HG03139 (cell line): Measurements from ENCODE around the gene RERE.

Experiments used
- ATAC-seq: cut with Tn5 transposase; IDR thresholded peaks from one replicate; pipeline ENCODE4 v1.9.1; 2021; ENCODE audit not compliant: unreplicated experiment

Gene RERE

GRCh38 chr1:8374356-8374755 is 443.1 kb downstream of the RERE start:
- no peak for ATAC-seq

DNA sequence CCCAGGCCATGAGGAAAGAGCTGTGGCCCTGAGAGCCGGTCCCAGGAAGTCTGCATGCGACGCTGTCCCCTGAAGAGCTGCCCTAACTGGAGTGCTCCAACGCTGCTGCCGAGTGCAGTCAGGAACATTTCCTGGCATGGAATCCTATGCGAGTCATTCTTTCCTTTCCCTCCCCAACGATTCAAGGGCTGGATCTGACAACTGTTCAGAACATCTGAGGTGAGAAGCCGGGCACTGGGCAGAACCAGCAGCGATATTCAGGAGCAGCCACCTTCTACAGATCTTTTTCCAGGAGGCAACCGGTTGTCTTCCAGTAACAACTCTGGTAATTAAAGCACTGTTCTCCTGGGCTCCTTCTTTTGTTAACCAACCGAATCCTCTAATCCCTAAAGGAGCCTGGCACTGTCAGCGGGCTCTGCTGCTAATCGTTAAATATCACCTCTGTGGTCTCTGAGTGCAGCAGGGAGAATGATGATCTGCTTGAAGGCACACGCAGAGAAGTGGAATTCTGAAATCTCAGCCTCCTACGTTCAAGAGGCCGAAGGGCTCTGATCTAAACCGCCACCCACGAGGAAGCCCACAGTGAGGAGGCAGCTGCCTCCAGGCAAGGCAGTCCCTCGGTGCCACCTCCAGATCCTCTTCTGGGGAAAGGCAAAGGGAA is 443.7 kb downstream of the RERE start:
- no peak for ATAC-seq

- no peak for ATAC-seq
These were observed 444.3 kb downstream of the RERE start for GRCh38 chr1:8373125-8373524.

DNA sequence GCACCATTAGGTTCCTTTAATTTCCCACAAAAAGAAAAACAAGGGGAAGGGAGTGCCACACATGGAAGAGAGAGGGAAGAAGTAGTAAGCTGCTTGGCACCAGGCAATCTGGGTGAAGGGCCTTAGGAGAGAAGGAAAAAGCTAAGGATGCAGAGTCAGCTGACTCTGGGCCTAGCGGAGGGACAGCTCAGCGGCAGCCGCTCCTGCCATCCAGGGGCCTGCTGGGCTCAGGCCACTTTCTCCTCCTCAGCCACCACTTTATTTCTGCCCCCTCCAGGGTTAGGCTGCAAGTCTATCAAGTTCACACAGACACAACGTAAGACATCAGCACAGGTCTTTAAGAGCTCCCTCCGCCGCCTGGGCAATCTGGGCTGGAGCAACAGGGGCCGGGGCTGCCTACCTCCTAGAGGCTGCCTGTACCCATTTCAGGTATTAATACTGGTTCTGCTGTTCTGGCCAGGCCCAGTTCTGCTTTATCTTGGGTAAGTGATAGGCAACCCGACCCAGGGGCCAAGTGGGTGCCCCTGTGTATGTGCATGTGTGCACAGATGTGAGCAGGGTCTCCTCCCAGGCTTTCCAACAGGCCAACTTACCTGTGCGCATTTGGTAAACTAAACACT is 446.0 kb downstream of the RERE start:
- no peak for ATAC-seq

- no peak for ATAC-seq
These were observed 446.5 kb downstream of the RERE start for GRCh38 chr1:8370905-8371315.

DNA sequence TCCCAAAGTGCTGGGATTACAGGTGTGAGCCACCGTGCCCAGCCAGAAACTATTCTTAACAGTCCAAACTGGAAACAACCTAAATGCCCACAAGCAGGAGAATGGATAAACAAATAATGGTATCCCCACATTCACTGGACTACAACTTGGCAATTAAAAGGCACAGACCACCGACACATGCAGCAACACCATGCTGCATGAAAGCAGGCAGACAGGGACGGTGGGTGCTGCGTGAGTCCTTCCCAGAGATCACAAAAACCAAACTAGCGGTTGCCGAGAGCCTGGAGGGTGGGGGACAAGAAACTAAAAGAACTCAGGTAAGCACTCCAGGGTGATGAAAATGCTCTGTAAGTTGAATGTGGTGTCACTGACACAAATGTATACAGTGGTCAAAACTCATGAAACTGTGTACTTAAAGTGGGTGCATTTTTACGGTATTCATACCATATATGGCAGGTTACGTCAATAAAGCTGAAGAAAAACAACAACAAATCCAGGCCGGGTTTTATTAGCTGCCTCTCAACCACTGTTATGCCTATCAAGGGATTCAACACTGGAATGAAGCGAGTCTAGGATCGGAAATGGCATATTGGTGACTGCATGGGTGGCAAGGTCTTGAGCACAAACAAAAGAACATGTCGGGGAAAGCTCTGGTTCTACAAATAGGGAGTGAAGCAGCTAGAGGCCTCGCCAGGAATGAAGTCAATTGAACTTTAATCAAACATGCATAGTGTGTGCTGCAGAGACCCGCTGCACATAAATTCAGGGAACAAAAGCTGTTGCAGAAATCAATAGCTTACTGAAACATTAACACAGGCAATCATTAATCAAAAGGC is 447.2 kb downstream of the RERE start:
- ATAC-seq: no peak

- ATAC-seq: no peak
These were observed 448.3 kb downstream of the RERE start for GRCh38 chr1:8368956-8369639.

- ATAC-seq: no peak
These were observed 449.8 kb downstream of the RERE start for GRCh38 chr1:8367571-8368194.

- no peak for ATAC-seq
These were observed 451.6 kb downstream of the RERE start for GRCh38 chr1:8365661-8366362.

- ATAC-seq: no peak
These were observed 452.7 kb downstream of the RERE start for GRCh38 chr1:8364528-8365442.

DNA sequence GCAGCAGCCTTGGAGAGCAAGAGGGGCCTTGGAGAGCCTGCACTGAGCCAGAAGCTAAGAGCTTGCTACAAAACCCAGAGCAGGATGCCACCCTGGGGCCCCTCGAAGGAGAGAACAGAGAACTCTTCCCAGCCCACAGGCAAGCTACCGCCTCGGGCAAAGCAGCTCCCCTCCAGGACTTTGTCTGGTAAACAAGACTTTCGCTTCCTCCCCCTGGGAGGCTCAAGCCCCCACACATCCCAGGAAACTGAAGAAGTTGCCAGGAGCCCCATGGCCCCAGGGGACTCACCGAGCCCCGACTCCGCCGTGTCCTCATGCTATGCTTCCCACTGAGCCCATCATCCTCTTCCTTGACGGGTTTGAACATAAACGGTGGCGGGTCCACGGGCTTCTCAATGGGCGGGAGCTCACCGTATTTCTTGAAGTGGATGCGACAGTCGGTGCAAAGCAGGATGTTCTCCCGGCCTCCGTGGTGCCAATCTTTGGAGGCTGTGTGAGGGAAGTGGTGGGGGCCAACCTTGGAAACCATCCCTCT is 453.6 kb downstream of the RERE start:
- no peak for ATAC-seq

DNA sequence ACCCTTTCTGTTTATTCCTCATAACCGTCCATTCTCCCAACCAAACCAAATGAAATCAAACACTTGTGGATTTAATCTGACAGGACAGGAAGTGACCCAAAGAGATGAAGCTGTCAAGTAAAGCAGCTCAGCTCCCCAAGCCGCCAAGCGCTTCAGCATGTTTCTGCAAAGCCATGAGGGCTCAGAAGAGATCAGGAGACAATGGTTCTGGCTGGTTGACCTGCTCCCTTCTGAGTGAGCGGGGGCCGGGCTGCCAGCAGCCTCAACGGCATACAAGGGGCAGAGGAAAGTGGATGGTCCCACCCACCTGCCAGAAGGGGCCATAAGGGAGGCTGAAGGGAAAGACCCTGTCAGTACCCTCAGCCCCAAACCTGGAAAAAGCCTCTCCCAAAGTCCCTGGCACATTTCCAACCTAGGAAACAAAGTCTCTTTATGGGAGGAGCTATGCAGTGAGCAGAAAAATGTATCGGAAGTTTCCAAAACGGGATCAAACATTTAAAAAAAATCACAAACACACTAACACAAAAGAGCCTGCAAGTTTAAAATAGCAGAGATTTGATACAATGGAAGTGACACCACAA is 454.2 kb downstream of the RERE start:
- no peak for ATAC-seq

DNA sequence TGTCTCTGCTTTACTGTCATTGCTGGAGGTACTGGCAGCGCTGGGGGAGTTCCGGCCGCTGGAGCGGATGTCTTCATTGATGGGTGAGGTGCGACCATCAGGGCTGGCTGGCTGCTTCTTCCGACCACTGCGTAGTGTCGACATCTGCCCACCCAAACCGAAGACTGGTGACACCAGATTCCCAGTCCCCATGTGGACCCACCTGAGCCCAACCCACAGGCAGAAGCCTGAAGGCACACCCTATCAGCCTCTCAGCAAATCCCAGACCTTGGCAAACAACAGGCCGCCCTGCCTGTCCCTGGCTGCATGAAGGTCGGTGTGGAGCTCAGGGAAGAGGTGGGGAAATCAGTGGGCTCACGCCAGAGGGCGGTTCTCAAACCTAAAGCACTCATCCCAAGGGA is 454.7 kb downstream of the RERE start:
- ATAC-seq: no peak

DNA sequence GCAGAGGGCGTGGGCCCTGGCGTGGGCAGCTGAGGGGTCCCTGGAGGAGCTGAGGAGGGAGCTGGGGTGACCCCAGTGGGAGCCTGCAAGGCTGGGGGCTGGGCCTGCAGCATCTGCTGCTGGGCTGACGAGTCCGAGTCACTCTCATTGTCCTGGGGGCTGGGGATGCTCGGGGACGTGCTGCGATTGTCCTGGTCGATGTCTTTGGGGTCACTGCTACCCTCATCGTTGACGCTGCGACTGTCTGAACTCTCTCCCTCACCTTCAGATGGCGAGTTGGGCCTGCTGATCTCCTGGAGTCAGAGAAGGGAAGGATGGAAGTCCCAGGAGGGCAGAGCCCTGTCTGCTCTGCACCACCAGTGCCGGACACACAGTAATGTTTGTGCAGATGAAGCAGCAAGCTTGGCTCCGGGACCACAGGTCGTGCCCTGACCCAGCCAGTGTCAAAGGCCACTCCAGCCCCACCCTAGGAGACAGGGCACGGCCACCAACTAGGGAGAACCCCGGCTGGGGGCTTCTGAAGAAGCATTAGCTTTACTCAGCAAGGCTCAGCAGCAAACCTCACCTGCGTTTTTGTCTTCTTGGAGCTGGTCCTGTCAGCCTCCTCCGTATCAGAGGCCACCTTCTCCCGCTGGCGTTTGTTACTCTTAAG is 456.1 kb downstream of the RERE start:
- ATAC-seq: no peak

- no peak for ATAC-seq
These were observed 456.8 kb downstream of the RERE start for GRCh38 chr1:8360493-8361197.

- ATAC-seq: no peak
These were observed 457.6 kb downstream of the RERE start for GRCh38 chr1:8359617-8360481.
